Measurements from ENCODE around the gene KIT. TPM values are rescaled to one million over a fixed set of nuclear protein-coding genes. Genes with fewer than 3 reads are reported as not detected.

The KIT gene
- total and polyA plus RNA-seq, 4 donors: 3.9 to 74.4 (median 15.3) TPM

DNA sequence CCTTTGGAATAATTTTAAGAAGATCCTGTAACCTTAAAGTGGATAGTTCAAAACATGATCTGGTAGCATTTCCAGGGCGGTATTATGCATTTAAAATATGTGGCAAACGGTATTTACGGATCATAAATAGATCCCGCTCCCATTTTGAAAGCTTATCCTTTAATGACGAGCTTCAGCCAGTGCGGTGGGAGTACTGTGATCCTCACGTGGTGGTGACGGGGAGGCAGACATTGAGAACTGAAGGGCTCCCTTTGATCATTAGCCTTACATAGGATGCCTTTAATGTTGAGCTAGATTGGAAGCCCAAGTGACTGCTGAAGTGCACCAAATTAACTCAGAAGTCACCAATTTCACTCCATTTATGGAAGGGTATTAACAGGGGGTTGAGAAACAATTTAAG is 56.9 kb downstream of the KIT start:
- Histone ChIP-seq H3K36me3 (ENCODE audit: control insufficient read depth in 4 of 4, insufficient read depth in 4 of 4, low read length in 4 of 4) (no peaks in the 10 kb centered on the region), H3K9me3 (ENCODE audit: control insufficient read depth in 4 of 4, insufficient read depth in 3 of 4, low read length in 3 of 4) (no peaks in the 10 kb centered on the region), H3K4me3 (no peak overlapping the region), H3K9ac (ENCODE audit: insufficient read depth in 1 of 2, low read length in 2 of 2) (no peak overlapping the region), H3K27me3 (ENCODE audit: control insufficient read depth in 3 of 3, insufficient read depth in 3 of 3, low read length in 2 of 3) (no peaks in the 10 kb centered on the region), H3K27ac (ENCODE audit: low read depth in 1 of 2, low read length in 1 of 2) (no peak overlapping the region), H3K4me1 (ENCODE audit: control insufficient read depth in 5 of 5, insufficient read depth in 5 of 5, low read length in 5 of 5) (peaks cover 0 to 3% (median 0%) of the 10 kb centered on the region in 5 donors)
- ATAC-seq (ENCODE audit: insufficient read depth, low FRiP score): no peak
- WGBS, 2 donors: 81 to 83% methylated on average over 8 of the region's 8 CpGs
- TF ChIP-seq, protein P1, sequence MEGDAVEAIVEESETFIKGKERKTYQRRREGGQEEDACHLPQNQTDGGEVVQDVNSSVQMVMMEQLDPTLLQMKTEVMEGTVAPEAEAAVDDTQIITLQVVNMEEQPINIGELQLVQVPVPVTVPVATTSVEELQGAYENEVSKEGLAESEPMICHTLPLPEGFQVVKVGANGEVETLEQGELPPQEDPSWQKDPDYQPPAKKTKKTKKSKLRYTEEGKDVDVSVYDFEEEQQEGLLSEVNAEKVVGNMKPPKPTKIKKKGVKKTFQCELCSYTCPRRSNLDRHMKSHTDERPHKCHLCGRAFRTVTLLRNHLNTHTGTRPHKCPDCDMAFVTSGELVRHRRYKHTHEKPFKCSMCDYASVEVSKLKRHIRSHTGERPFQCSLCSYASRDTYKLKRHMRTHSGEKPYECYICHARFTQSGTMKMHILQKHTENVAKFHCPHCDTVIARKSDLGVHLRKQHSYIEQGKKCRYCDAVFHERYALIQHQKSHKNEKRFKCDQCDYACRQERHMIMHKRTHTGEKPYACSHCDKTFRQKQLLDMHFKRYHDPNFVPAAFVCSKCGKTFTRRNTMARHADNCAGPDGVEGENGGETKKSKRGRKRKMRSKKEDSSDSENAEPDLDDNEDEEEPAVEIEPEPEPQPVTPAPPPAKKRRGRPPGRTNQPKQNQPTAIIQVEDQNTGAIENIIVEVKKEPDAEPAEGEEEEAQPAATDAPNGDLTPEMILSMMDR (IDR thresholded peaks at IDR 0.05; ENCODE audit: control extremely low read depth, extremely low read depth): no peak
- no peak for DNase-seq

DNA sequence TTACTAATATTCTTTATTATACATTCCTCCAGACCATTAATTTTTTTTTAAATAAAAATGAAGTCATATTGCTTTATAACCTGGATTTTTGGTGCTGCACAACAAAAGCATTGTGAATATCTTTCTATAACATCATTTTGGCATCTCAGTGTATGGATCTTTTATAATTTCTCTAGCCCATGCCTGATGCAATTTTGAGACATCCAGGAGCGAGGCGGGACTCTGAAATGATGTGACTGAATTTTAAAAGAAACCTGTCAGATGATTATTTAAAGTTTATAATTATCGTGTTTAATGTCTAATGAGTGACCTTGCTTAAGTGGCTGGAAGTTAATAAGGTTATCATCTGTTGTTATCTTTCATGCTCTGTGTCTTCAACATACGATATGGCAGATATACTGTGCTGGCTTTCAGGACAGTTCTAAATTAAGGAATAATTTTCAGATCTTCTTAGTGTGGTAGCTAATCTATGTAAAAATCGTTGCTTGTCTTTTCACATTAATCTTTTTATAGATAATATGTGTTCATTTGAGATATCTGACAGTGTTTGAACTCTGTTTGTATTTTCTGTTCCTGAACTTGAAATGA is 58.8 kb downstream of the KIT start:
- 76 to 83% methylated on average over 5 of the region's 5 CpGs for WGBS, 2 donors

DNA sequence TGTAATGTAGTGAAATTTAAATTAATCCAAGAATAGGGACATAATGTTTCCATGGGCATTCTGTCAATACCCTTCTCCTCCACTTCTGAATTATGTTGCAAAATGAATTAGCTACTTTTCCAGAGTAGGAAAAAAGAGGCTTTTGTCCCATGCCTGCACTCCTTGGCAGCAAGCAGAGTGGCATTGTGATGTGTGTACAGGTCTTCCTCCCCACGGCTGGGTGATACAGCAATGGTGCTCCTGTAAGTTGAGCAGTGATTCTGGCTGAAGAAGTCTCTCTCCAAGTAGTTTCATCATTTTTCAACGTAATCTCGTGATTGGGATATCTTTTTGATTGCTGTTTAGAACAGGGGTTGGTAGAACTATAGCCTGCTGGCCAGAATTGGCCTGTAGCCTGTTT is 59.9 kb downstream of the KIT start:
- ATAC-seq (ENCODE audit: insufficient read depth, low FRiP score): no peak
- Histone ChIP-seq H3K4me3 (no peak overlapping the region), H3K36me3 (ENCODE audit: control insufficient read depth in 4 of 4, insufficient read depth in 4 of 4, low read length in 4 of 4) (no peaks in the 10 kb centered on the region), H3K9ac (ENCODE audit: insufficient read depth in 1 of 2, low read length in 2 of 2) (no peak overlapping the region), H3K9me3 (ENCODE audit: control insufficient read depth in 4 of 4, insufficient read depth in 3 of 4, low read length in 3 of 4) (no peaks in the 10 kb centered on the region), H3K27ac (ENCODE audit: low read depth in 1 of 2, low read length in 1 of 2) (no peak overlapping the region), H3K27me3 (ENCODE audit: control insufficient read depth in 3 of 3, insufficient read depth in 3 of 3, low read length in 2 of 3) (no peaks in the 10 kb centered on the region), H3K4me1 (ENCODE audit: control insufficient read depth in 5 of 5, insufficient read depth in 5 of 5, low read length in 5 of 5) (no peaks in the 10 kb centered on the region)
- TF ChIP-seq, protein P1 (IDR thresholded peaks at IDR 0.05; ENCODE audit: control extremely low read depth, extremely low read depth): no peak
- DNase-seq: no peak
- WGBS, 2 donors: 66 to 80% methylated on average over 3 of the region's 3 CpGs

More for the DNA sequence above, 58.8 kb downstream of the KIT start:
- Histone ChIP-seq H3K27ac (ENCODE audit: low read depth in 1 of 2, low read length in 1 of 2) (no peak overlapping the region), H3K27me3 (ENCODE audit: control insufficient read depth in 3 of 3, insufficient read depth in 3 of 3, low read length in 2 of 3) (no peaks in the 10 kb centered on the region), H3K9me3 (ENCODE audit: control insufficient read depth in 4 of 4, insufficient read depth in 3 of 4, low read length in 3 of 4) (no peaks in the 10 kb centered on the region), H3K36me3 (ENCODE audit: control insufficient read depth in 4 of 4, insufficient read depth in 4 of 4, low read length in 4 of 4) (no peaks in the 10 kb centered on the region), H3K4me1 (ENCODE audit: control insufficient read depth in 5 of 5, insufficient read depth in 5 of 5, low read length in 5 of 5) (no peaks in the 10 kb centered on the region), H3K4me3 (no peak overlapping the region), H3K9ac (ENCODE audit: insufficient read depth in 1 of 2, low read length in 2 of 2) (no peak overlapping the region)
- DNase-seq (no peak), ATAC-seq (ENCODE audit: insufficient read depth, low FRiP score) (no peak)
- TF ChIP-seq, protein P1 (IDR thresholded peaks at IDR 0.05; ENCODE audit: control extremely low read depth, extremely low read depth): no peak

DNA sequence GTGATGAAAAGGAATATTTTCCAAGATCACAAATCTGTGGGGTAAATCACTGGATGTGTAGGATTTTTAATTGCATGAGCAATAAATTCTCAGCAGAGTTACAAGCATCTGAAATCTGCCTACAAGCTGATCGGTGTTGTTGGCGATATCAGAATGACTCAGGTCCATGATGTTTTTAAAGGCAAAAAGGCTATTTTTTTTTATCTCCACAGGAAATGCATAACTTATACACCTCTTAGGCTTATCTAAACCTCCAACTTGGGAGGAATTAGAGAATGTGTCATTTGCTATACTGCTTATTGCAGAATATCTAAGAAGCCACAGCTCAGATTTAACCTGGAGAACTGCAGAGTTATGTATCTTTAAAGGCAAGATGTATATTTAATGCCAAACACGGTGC is 61.6 kb downstream of the KIT start:
- Histone ChIP-seq H3K27me3 (ENCODE audit: control insufficient read depth in 3 of 3, insufficient read depth in 3 of 3, low read length in 2 of 3) (no peaks in the 10 kb centered on the region), H3K9me3 (ENCODE audit: control insufficient read depth in 4 of 4, insufficient read depth in 3 of 4, low read length in 3 of 4) (no peaks in the 10 kb centered on the region), H3K9ac (ENCODE audit: insufficient read depth in 1 of 2, low read length in 2 of 2) (no peak overlapping the region), H3K4me1 (ENCODE audit: control insufficient read depth in 5 of 5, insufficient read depth in 5 of 5, low read length in 5 of 5) (no peaks in the 10 kb centered on the region), H3K4me3 (no peak overlapping the region), H3K36me3 (ENCODE audit: control insufficient read depth in 4 of 4, insufficient read depth in 4 of 4, low read length in 4 of 4) (no peaks in the 10 kb centered on the region), H3K27ac (ENCODE audit: low read depth in 1 of 2, low read length in 1 of 2) (no peak overlapping the region)
- ATAC-seq (ENCODE audit: insufficient read depth, low FRiP score) (no peak), DNase-seq (no peak)
- WGBS, 2 donors: 78 to 87% methylated on average over 3 of the region's 3 CpGs
- TF ChIP-seq, protein P1 (IDR thresholded peaks at IDR 0.05; ENCODE audit: control extremely low read depth, extremely low read depth): no peak
